HEK293 (cell line): ENCODE measurements around the gene USP24.

Experiments
- ATF2 ChIP-seq: fragments of 450-650 bp; formaldehyde crosslinking; IDR thresholded peaks from 2 replicates; pipeline ENCODE4 v1.5.1; 2016; ENCODE audit warnings: missing biosample characterization, missing genetic modification characterization, low read depth
- CTCF ChIP-seq: fragments of 450-650 bp; formaldehyde crosslinking; IDR thresholded peaks from 2 replicates; pipeline ENCODE4 v1.5.1; 2016; ENCODE audit warnings: missing biosample characterization, missing genetic modification characterization
- SCRT2 ChIP-seq: fragments of 450-650 bp; formaldehyde crosslinking; IDR thresholded peaks from 2 replicates; pipeline ENCODE4 v1.5.1; 2016; ENCODE audit warnings: missing biosample characterization, missing genetic modification characterization
- ZBTB17 ChIP-seq: fragments of 450-650 bp; formaldehyde crosslinking; IDR thresholded peaks from 2 replicates; pipeline ENCODE4 v1.5.1; 2016; ENCODE audit warnings: missing biosample characterization, missing genetic modification characterization
- ZFHX2 ChIP-seq: fragments of 450-650 bp; formaldehyde crosslinking; conservative IDR thresholded peaks from 2 replicates; pipeline ENCODE4 v1.5.1; 2016; ENCODE audit warnings: missing biosample characterization, missing genetic modification characterization
- ZFP37 ChIP-seq: fragments of 450-650 bp; formaldehyde crosslinking; IDR thresholded peaks from 2 replicates; pipeline ENCODE4 v1.5.1; 2016; ENCODE audit warnings: missing biosample characterization, missing genetic modification characterization
- ZNF114 ChIP-seq: fragments of 450-650 bp; formaldehyde crosslinking; IDR thresholded peaks from 2 replicates; pipeline ENCODE4 v1.5.0; 2017; ENCODE audit warnings: missing biosample characterization, missing genetic modification characterization
- ZNF292 ChIP-seq: fragments of 450-650 bp; formaldehyde crosslinking; IDR thresholded peaks from 2 replicates; pipeline ENCODE4 v1.5.1; 2016; ENCODE audit warnings: low read depth, missing biosample characterization, missing genetic modification characterization, borderline replicate concordance
- ZNF311 ChIP-seq: fragments of 450-650 bp; formaldehyde crosslinking; IDR thresholded peaks from 2 replicates; pipeline ENCODE4 v1.5.1; 2017; ENCODE audit warnings: missing biosample characterization, missing genetic modification characterization, borderline replicate concordance
- ZNF37A ChIP-seq: fragments of 450-650 bp; IDR thresholded peaks from 2 replicates; pipeline ENCODE4 v1.5.1; 2018; ENCODE audit warnings: missing biosample characterization, missing genetic modification characterization
- ZNF398 ChIP-seq: fragments of 450-650 bp; formaldehyde crosslinking; IDR thresholded peaks from 2 replicates; pipeline ENCODE4 v1.5.1; 2017; ENCODE audit warnings: missing biosample characterization, missing genetic modification characterization
- ZSCAN16 ChIP-seq: fragments of 450-650 bp; formaldehyde crosslinking; IDR thresholded peaks from 2 replicates; pipeline ENCODE4 v1.5.1; 2016; ENCODE audit warnings: missing biosample characterization, missing genetic modification characterization

DNA sequence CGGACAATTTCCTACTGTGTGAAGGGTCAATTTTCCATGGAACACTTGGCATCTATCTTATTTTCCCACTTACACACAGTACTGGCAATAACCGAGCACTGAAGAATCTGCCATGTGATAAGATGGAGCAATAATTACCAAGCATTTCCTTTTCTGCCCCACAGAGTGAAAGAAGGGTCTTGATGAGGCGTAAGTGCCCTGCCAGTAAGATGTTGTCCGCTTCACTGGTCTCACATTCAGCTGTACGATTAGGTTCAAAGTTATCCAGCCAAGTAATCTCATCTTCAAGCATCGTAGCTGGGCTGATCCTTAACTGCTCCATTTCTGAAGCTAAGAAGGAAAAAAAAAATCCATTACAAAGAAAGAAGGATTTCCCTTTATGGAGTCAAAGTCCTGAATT, 108.1 kb downstream of the USP24 start:
- no peak for TF ChIP-seq CTCF
- TF ChIP-seq ZFP37 (tag by site-specific recombination) = no peak
- TF ChIP-seq ZNF292 (tag by site-specific recombination) = no peak
- TF ChIP-seq ZNF114 (tag by site-specific recombination) = no peak
- TF ChIP-seq ZFHX2 (tag by site-specific recombination) = no peak
- TF ChIP-seq ZBTB17 = no peak
- TF ChIP-seq ATF2 (tag by site-specific recombination) = no peak
- TF ChIP-seq ZNF311 (tag by site-specific recombination) = no peak
- TF ChIP-seq ZNF398 (tag by site-specific recombination) = no peak
- no peak for TF ChIP-seq SCRT2 (tag by site-specific recombination)
- TF ChIP-seq ZNF37A (tag by site-specific recombination) = no peak
- TF ChIP-seq ZSCAN16 (tag by site-specific recombination) = no peak
